K562 (cell line): ENCODE measurements around the gene SUCNR1. TPM values are rescaled to one million over a fixed set of nuclear protein-coding genes. Genes with fewer than 3 reads are reported as not detected.

Experiments used
- CBX3 ChIP-seq, 2 experiments: IDR thresholded peaks; 1 replicate in 1 of 2; 2 replicates in 1 of 2; pipeline ENCODE4 v1.6.1; 2012; ENCODE audit warnings: inconsistent platforms in 2 of 2, low read length in 2 of 2, borderline replicate concordance in 1 of 2, control low read depth in 1 of 2
- CCNT2 ChIP-seq: IDR thresholded peaks from 2 replicates; pipeline ENCODE4 v1.6.1; 2011; ENCODE audit warnings: borderline replicate concordance, low read depth, mild to moderate bottlenecking, moderate library complexity, mixed read lengths, low read length; ENCODE audit not compliant: insufficient read length; ENCODE audit errors: extremely low read depth
- FOXA3 ChIP-seq, 2 experiments: fragments of 450-650 bp in 1 of 2; sonication (generic) in 1 of 2; formaldehyde crosslinking; IDR thresholded peaks in 1 of 2; conservative IDR thresholded peaks in 1 of 2; 2 replicates each; pipeline versions ENCODE4 v1.4.0 to v1.8.0; 2020 to 2022; ENCODE audit warnings: mild to moderate bottlenecking in 2 of 2, missing genetic modification reagents in 1 of 2
- GTF2E2 ChIP-seq: fragments of 200-800 bp; sonication (Bioruptor generic); IDR thresholded peaks from 2 replicates; pipeline ENCODE4 v1.6.1; 2016; ENCODE audit warnings: missing genetic modification characterization, missing compliant biosample characterization
- HDAC1 ChIP-seq, 2 experiments: fragments of 450-650 bp; IDR thresholded peaks; 2 replicates each; pipeline ENCODE4 v1.6.1; 2016 to 2017; ENCODE audit warnings: inconsistent platforms in 1 of 2, mild to moderate bottlenecking in 1 of 2, moderate library complexity in 1 of 2
- HMGN3 ChIP-seq: IDR thresholded peaks from 2 replicates; pipeline ENCODE4 v1.6.1; 2011; ENCODE audit warnings: borderline replicate concordance, low read depth, mild to moderate bottlenecking, mixed read lengths, low read length; ENCODE audit not compliant: insufficient read length; ENCODE audit errors: extremely low read depth
- ID3 ChIP-seq, 2 experiments: fragments of 250-450 bp in 1 of 2; fragments of 450-650 bp in 1 of 2; sonication (Bioruptor Pico) in 1 of 2; IDR thresholded peaks; 2 replicates each; pipeline versions ENCODE4 v1.6.1 to v1.8.0; 2016 to 2021; ENCODE audit warnings: mild to moderate bottlenecking in 2 of 2, moderate library complexity in 2 of 2, missing compliant biosample characterization in 1 of 2, missing genetic modification characterization in 1 of 2
- ILF3 ChIP-seq: fragments of 450-650 bp; IDR thresholded peaks from 2 replicates; pipeline ENCODE4 v1.6.1; 2018; ENCODE audit warnings: antibody characterized with exemption, mild to moderate bottlenecking, moderate library complexity, borderline replicate concordance
- KAT2B ChIP-seq: IDR thresholded peaks from one replicate; pipeline ENCODE4 v1.6.1; 2012; ENCODE audit warnings: low read depth, mild to moderate bottlenecking, control low read depth, inconsistent platforms, low read length, moderate library complexity
- KDM1A ChIP-seq, 2 experiments: fragments of 450-650 bp; IDR thresholded peaks; 2 replicates each; pipeline ENCODE4 v1.6.1; 2016; ENCODE audit warnings: mild to moderate bottlenecking in 2 of 2
- MAZ ChIP-seq, 2 experiments: fragments of 450-650 bp in 1 of 2; sonication (generic) in 1 of 2; formaldehyde crosslinking; IDR thresholded peaks in 1 of 2; conservative IDR thresholded peaks in 1 of 2; 2 replicates each; pipeline versions ENCODE4 v1.4.0 to v1.5.0; 2020; ENCODE audit warnings: mild to moderate bottlenecking in 1 of 2, missing genetic modification reagents in 1 of 2
- NR3C1 ChIP-seq: sonication (generic); formaldehyde crosslinking; IDR thresholded peaks from 2 replicates; pipeline ENCODE4 v1.8.1; 2022; ENCODE audit warnings: missing genetic modification reagents
- SNRNP70 ChIP-seq: fragments of 200-400 bp; formaldehyde crosslinking; optimal IDR thresholded peaks from 2 replicates; pipeline ENCODE3; 2017; ENCODE audit warnings: low read depth, low read length
- ZNF316 ChIP-seq: fragments of 450-650 bp; IDR thresholded peaks from 2 replicates; pipeline ENCODE4 v1.6.1; 2016
- ZNF764 ChIP-seq: fragments of 250-450 bp; sonication (Bioruptor Pico); IDR thresholded peaks from 2 replicates; pipeline ENCODE4 v1.4.0; 2020; ENCODE audit warnings: low read depth, mild to moderate bottlenecking, moderate library complexity
- ZNF77 ChIP-seq: fragments of 250-450 bp; sonication (Bioruptor Pico); IDR thresholded peaks from 2 replicates; pipeline ENCODE4 v1.5.0; 2020
- ZNF830 ChIP-seq: fragments of 250-450 bp; sonication (Bioruptor Pico); IDR thresholded peaks from 2 replicates; pipeline ENCODE4 v1.5.0; 2021; ENCODE audit warnings: mild to moderate bottlenecking
- polyA plus RNA-seq, 8 experiments: library from polyadenylated mRNA; depleted of rRNA in 4 of 8; stranded (reverse) in 5 of 8; unstranded in 3 of 8; fragments of >200 nt; fragmentation: Nextera tagmentation in 2 of 8; fragmentation: Illumina TruSeq in 1 of 8; extraction: Ambion mirVana in 2 of 8; extraction: Trizol in 1 of 8; gene quantifications; 2 replicates each; pipeline versions ENCODE4 v1.2.1 to v1.2.3, GENCODE V29; 2011 to 2014; ENCODE audit warnings: inconsistent platforms in 1 of 8, missing spikeins in 1 of 8
- total RNA-seq, 7 experiments: library from RNA; depleted of rRNA in 6 of 7; stranded (reverse); fragments of >200 nt in 6 of 7; fragmentation: Illumina TruSeq in 2 of 7; extraction: Trizol in 2 of 7; gene quantifications; 2 replicates each; pipeline versions ENCODE4 v1.2.1 to v1.2.3, GENCODE V29; 2011 to 2021; ENCODE audit warnings: low replicate concordance in 1 of 7
- TF ChIP-seq, protein P1 (sequence below): fragments of 250-450 bp; sonication (Bioruptor Pico); IDR thresholded peaks from 2 replicates; pipeline ENCODE4 v1.6.1; 2021; ENCODE audit warnings: mild to moderate bottlenecking
- TF ChIP-seq, protein P2 (sequence below): fragments of 450-650 bp; conservative IDR thresholded peaks from 2 replicates; pipeline ENCODE4 v1.6.1; 2016; ENCODE audit warnings: missing genetic modification characterization, low read depth, mild to moderate bottlenecking, control low read depth, missing compliant biosample characterization
- TF ChIP-seq, protein P3 (sequence below), 2 experiments: fragments of 200-800 bp in 1 of 2; sonication (Bioruptor generic) in 1 of 2; sonication (generic) in 1 of 2; formaldehyde crosslinking in 1 of 2; IDR thresholded peaks in 1 of 2; conservative IDR thresholded peaks in 1 of 2; 2 replicates each; pipeline versions ENCODE4 v1.5.0 to v1.6.1; 2016 to 2020; ENCODE audit warnings: missing compliant biosample characterization in 1 of 2, missing genetic modification characterization in 1 of 2, missing genetic modification reagents in 1 of 2

The SUCNR1 gene
- total and polyA plus RNA-seq, 9 of the 15 experiments (the other 6 are each of a cell fraction or from before 2014, with no cell fraction given): 0.04 to 0.54 (median 0.13) TPM

GRCh38 chr3:151871639-151872468, 1.6 kb upstream of the SUCNR1 start (continued):
- TF ChIP-seq MAZ (CRISPR knock-in tag; conservative IDR thresholded peaks at IDR 0.05 in 1 of 2, IDR thresholded peaks at IDR 0.05 in 1 of 2) (peak; percentile 25 to 34; a peak in 1 of 4 replicates), CCNT2 (no peak), HDAC1 (IDR thresholded peaks at IDR 0.05) (no peak), ZNF316 (no peak), ZNF830 (CRISPR knock-in tag) (no peak), ZNF77 (CRISPR knock-in tag) (no peak), ZNF764 (CRISPR knock-in tag) (no peak), HMGN3 (no peak), CBX3 (IDR thresholded peaks at IDR 0.05; ENCODE audit: borderline replicate concordance in 1 of 2, low read length in 2 of 2) (0 out of 3 replicates have a peak, but pooled peaks of 1 of the 2 experiments have one; percentile 53), KAT2B (no peak), GTF2E2 (tag) (peak; percentile 40; the same call in 1 of the 2 replicates), ID3 (CRISPR knock-in tag; IDR thresholded peaks at IDR 0.05) (no peak), ID3 (tag; IDR thresholded peaks at IDR 0.05) (peak; percentile 81; the same call in 1 of the 2 replicates), SNRNP70 (no peak), ILF3 (no peak), NR3C1 (CRISPR knock-in tag) (no peak), KDM1A (IDR thresholded peaks at IDR 0.05) (0 out of 4 replicates have a peak, but pooled peaks of 1 of the 2 experiments have one; percentile 20), FOXA3 (CRISPR knock-in tag; conservative IDR thresholded peaks at IDR 0.05 in 1 of 2, IDR thresholded peaks at IDR 0.05 in 1 of 2) (no peak)
- TF ChIP-seq, protein P1, sequence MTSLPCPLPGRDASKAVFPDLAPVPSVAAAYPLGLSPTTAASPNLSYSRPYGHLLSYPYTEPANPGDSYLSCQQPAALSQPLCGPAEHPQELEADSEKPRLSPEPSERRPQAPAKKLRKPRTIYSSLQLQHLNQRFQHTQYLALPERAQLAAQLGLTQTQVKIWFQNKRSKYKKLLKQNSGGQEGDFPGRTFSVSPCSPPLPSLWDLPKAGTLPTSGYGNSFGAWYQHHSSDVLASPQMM (CRISPR knock-in tag): no peak
- TF ChIP-seq, protein P2, sequence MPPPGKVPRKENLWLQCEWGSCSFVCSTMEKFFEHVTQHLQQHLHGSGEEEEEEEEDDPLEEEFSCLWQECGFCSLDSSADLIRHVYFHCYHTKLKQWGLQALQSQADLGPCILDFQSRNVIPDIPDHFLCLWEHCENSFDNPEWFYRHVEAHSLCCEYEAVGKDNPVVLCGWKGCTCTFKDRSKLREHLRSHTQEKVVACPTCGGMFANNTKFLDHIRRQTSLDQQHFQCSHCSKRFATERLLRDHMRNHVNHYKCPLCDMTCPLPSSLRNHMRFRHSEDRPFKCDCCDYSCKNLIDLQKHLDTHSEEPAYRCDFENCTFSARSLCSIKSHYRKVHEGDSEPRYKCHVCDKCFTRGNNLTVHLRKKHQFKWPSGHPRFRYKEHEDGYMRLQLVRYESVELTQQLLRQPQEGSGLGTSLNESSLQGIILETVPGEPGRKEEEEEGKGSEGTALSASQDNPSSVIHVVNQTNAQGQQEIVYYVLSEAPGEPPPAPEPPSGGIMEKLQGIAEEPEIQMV: no peak
- TF ChIP-seq, protein P3, sequence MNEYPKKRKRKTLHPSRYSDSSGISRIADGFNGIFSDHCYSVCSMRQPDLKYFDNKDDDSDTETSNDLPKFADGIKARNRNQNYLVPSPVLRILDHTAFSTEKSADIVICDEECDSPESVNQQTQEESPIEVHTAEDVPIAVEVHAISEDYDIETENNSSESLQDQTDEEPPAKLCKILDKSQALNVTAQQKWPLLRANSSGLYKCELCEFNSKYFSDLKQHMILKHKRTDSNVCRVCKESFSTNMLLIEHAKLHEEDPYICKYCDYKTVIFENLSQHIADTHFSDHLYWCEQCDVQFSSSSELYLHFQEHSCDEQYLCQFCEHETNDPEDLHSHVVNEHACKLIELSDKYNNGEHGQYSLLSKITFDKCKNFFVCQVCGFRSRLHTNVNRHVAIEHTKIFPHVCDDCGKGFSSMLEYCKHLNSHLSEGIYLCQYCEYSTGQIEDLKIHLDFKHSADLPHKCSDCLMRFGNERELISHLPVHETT (CRISPR knock-in tag; conservative IDR thresholded peaks at IDR 0.05 in 1 of 2, IDR thresholded peaks at IDR 0.05 in 1 of 2): peak in 1 of 2 experiments; percentile 53; a peak in 2 of 4 replicates
